Embryonic facial prominence (tissue), 1 donor: ENCODE data around the gene MTF1.

Source experiments
- DNase-seq: peaks from one replicate; pipeline ENCODE4 v3.0.0-alpha.2; 2016; ENCODE audit errors: extremely low spot score

The MTF1 gene

GRCh38 chr1:37868466-37868865 is 9.1 kb upstream of the MTF1 start:
- no peak for DNase-seq

- DNase-seq = no peak
Measured at GRCh38 chr1:37867784-37868183, 8.4 kb upstream of the MTF1 start.

- DNase-seq = no peak
Measured at GRCh38 chr1:37866491-37866890, 7.1 kb upstream of the MTF1 start.

GRCh38 chr1:37865348-37866120 is 6.1 kb upstream of the MTF1 start:
- no peak for DNase-seq

GRCh38 chr1:37862330-37862729 is 2.9 kb upstream of the MTF1 start:
- DNase-seq = no peak

- no peak for DNase-seq
Measured at GRCh38 chr1:37861151-37861550, 1.8 kb upstream of the MTF1 start.

GRCh38 chr1:37860346-37860666 is 914 bp upstream of the MTF1 start:
- no peak for DNase-seq

GRCh38 chr1:37858931-37859506 is 373 bp downstream of the MTF1 start:
- DNase-seq = peak; percentile 11

GRCh38 chr1:37854406-37854805 is 5.0 kb downstream of the MTF1 start:
- DNase-seq = no peak

- no peak for DNase-seq
Measured at GRCh38 chr1:37853157-37853556, 6.2 kb downstream of the MTF1 start.

- DNase-seq = no peak
Measured at GRCh38 chr1:37851782-37852210, 7.6 kb downstream of the MTF1 start.

GRCh38 chr1:37851262-37851661 is 8.1 kb downstream of the MTF1 start:
- DNase-seq = no peak

- no peak for DNase-seq
Measured at GRCh38 chr1:37850352-37850955, 8.9 kb downstream of the MTF1 start.

- no peak for DNase-seq
Measured at GRCh38 chr1:37849480-37849879, 9.9 kb downstream of the MTF1 start.

GRCh38 chr1:37846647-37847339 is 12.6 kb downstream of the MTF1 start:
- no peak for DNase-seq

GRCh38 chr1:37845786-37846185 is 13.6 kb downstream of the MTF1 start:
- no peak for DNase-seq

- no peak for DNase-seq
Measured at GRCh38 chr1:37845049-37845646, 14.2 kb downstream of the MTF1 start.

- DNase-seq = no peak
Measured at GRCh38 chr1:37844536-37844935, 14.9 kb downstream of the MTF1 start.

- no peak for DNase-seq
Measured at GRCh38 chr1:37841652-37842051, 17.7 kb downstream of the MTF1 start.

- DNase-seq = no peak
Measured at GRCh38 chr1:37840711-37841110, 18.7 kb downstream of the MTF1 start.

GRCh38 chr1:37839676-37840075 is 19.7 kb downstream of the MTF1 start:
- DNase-seq = no peak

GRCh38 chr1:37836788-37837187 is 22.6 kb downstream of the MTF1 start:
- no peak for DNase-seq
